IPS DF 6.9 (cell line): ENCODE data around the gene RENBP.
A peak's percentile ranks its signal among the peaks of the same experiment; 100 is the strongest.

Source experiments
- DNase-seq: peaks from one replicate; pipeline ENCODE4 v3.0.0-alpha.2; 2013; ENCODE audit warnings: low read depth, low spot score
- H3K27ac ChIP-seq: one replicate; pipeline ENCODE4 v1.5.1; 2013; ENCODE audit warnings: low read length, control low read depth
- H3K27me3 ChIP-seq: 2 replicates; pipeline ENCODE4 v1.6.1; 2013; ENCODE audit warnings: mild to moderate bottlenecking, low read length; ENCODE audit not compliant: control insufficient read depth, insufficient read depth
- H3K36me3 ChIP-seq: 2 replicates; pipeline ENCODE4 v1.6.1; 2013; ENCODE audit warnings: low read length; ENCODE audit not compliant: control insufficient read depth, insufficient read depth
- H3K4me1 ChIP-seq: 2 replicates; pipeline ENCODE4 v1.6.1; 2013; ENCODE audit warnings: low read length; ENCODE audit not compliant: control insufficient read depth, insufficient read depth
- H3K4me3 ChIP-seq: 2 replicates; pipeline ENCODE4 v1.5.1; 2013; ENCODE audit warnings: mild to moderate bottlenecking, low read length
- H3K9me3 ChIP-seq: 2 replicates; pipeline ENCODE4 v1.6.1; 2013; ENCODE audit warnings: low read length, inconsistent platforms; ENCODE audit not compliant: control insufficient read depth, insufficient read depth
- WGBS: extraction: QIAGEN DNeasy Blood & Tissue Kit; methylation state at CpG from one replicate; pipeline ENCODE4 v1.1.7; 2013; ENCODE audit warnings: mixed read lengths, missing lambda C conversion rate; ENCODE audit not compliant: insufficient read length, insufficient coverage; 5-methylcytosine and 5-hydroxymethylcytosine counted together

The RENBP gene

DNA sequence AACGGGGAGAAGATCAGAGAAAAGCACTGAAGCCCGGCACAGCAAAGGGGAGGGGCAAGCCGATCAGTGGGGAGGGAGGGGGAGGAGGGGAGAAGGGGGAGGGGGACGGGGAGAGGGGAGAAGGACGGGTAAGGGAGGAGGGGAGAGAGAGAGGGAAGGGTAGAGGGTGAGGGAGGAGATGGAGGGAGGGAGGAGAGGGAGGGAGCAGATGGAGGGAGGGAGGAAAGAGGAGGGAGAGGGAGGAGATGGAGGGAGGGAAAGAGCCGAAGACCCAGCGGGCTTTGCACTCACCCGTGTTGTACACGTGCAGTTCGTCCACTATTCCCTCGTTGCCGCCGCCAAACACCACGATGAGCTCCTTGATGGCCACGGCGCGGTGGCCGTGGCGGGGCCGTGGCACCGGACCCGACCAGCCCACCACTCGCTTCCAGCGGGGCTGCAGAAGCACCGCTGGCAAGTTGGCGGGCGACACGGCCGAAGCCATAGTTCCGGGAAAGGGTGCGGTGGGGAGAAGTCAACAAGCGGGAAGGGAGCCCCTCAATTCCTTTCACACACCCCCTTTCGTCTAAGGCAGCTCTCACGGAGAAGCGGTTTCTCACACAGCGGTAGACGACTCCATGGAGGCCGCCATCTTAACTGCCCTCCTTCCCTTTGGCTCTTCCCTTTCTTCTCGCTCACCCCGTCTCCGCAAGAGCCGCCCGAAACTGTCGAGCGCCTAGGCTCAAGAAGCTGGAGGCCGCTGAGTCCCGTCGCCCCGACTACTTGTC, 26.1 kb upstream of the RENBP start:
- Histone ChIP-seq H3K4me3 (peak overlapping the region; percentile 100), H3K36me3 (no peaks in the 10 kb centered on the region), H3K4me1 (peaks cover 8% of the 10 kb centered on the region), H3K27ac (no peak overlapping the region), H3K9me3 (no peaks in the 10 kb centered on the region), H3K27me3 (no peaks in the 10 kb centered on the region)
- no peak for DNase-seq
- WGBS, result no CpG with 5 or more reads among the region's 49 CpGs

DNA sequence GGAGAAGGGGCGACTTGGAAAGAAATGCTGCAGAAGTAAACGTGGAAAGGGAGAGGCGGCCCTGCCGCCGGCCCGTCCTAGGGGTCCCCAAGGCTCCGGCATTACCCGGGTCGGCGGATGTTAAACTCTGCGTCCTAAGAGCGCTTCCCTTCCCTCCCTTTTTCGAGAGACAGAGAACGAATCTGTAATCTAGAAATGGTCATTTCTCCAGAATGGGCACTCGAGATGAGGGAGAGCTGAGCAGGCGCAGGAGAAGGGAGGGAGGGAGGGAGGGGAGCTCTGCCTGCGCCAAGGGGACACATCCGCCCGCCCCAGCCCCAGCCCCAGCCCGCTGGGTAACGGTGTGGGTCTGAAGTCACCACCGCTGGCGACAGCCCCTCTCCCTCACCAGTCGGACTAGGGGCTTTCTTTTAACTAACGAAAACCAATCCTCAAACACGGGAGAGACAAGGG, 25.5 kb upstream of the RENBP start:
- no CpG with 5 or more reads among the region's 26 CpGs for WGBS
- no peak for DNase-seq
- no peaks in the 10 kb centered on the region for H3K36me3 ChIP-seq
- no peaks in the 10 kb centered on the region for H3K9me3 ChIP-seq
- H3K27me3 ChIP-seq, result no peaks in the 10 kb centered on the region
- H3K27ac ChIP-seq, result no peak overlapping the region
- H3K4me3 ChIP-seq, result peak overlapping the region; percentile 100
- H3K4me1 ChIP-seq, result peaks cover 8% of the 10 kb centered on the region

DNA sequence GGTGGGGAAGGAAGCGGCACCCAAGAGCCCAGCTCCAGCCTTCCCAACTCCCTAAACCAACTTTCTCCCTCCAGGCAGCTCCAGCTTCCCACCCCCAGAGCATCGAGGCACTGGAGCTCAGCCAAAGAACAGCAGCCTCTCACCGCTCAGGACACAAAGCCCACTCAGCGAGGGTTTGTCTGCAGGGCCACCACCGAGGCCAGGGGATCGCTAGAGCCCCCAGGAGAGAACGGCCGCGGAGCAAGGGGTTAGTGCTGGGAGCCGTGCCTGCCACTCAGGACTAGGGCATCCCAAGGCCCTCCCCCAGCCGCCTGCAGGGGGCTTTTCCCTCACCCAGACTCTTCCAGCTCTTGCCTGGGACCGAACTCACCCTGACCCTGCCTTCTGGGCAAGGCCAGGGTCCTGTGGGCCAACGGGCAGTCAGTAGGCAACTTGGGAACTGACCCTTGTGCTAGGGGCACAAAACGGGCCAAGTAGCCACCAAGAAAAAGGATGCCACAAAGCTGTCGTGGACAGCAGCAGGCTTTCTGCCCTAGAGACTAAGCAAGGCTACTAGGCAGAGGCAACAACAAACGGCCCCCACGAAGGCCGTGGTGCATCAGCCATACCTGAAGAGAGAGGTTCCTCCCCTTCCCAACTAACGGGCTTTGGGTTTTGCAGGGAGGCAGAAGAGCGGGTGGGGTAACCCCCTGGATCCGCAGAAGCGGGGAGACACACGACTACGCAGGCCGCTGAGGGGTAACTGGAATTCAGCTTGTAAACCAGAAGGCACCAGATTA, 24.9 kb upstream of the RENBP start:
- H3K4me1 ChIP-seq, result peaks cover 8% of the 10 kb centered on the region
- 0 out of 2 replicates have a peak, but pooled peaks cover under 1% of the 10 kb centered on the region for H3K36me3 ChIP-seq
- WGBS, result no CpG with 5 or more reads among the region's 25 CpGs
- H3K9me3 ChIP-seq, result no peaks in the 10 kb centered on the region
- peak overlapping the region; percentile 100 for H3K4me3 ChIP-seq
- H3K27ac ChIP-seq, result no peak overlapping the region
- no peak for DNase-seq
- no peaks in the 10 kb centered on the region for H3K27me3 ChIP-seq

DNA sequence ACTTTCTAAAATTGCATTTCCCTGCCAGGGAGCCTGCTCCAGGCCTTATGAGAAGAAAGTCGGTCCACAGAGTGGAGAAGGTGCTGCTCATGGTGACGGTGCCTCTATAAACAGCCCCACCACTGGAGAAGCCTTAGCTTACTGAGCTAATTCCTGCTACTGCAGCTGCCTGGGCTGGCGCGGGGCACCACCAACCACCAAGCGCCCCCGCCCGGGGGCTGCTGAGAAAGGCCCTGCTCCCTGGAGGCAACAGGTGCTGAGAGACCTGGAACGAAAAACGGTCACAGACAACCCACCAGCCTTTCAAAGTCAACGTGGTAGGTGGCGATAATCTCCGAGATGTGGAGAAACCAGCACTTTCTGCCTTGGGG, 24.3 kb upstream of the RENBP start:
- H3K36me3 ChIP-seq, result peaks cover 4% of the 10 kb centered on the region; the same call in 1 of the 2 replicates
- DNase-seq, result no peak
- H3K27ac ChIP-seq, result no peak overlapping the region
- peak overlapping the region; percentile 100; the same call in 1 of the 2 replicates for H3K4me3 ChIP-seq
- H3K4me1 ChIP-seq, result peaks cover 8% of the 10 kb centered on the region
- no peaks in the 10 kb centered on the region for H3K27me3 ChIP-seq
- WGBS, result no CpG with 5 or more reads among the region's 12 CpGs
- H3K9me3 ChIP-seq, result no peaks in the 10 kb centered on the region

DNA sequence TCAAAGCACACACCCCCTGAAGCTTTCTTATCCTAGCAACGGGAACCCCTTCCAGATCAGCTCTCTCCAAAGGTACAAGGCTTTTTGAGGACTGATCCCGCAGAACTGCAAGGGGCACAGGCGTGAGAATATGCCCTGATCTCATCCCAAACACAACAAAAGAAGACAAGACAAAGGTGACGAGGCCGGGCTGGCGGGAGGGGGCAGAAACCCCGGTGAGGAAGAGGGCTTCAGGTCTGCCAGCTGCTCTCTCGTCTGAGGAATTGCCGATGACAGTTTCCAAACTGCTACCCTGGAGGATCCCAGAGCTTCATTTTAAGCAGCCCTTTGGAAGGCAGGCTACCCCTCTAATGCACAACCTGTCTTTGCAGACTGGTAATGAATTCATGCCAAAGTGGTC, 23.8 kb upstream of the RENBP start:
- Histone ChIP-seq H3K27me3 (no peaks in the 10 kb centered on the region), H3K9me3 (no peaks in the 10 kb centered on the region), H3K4me3 (no peak overlapping the region; the same call in 1 of the 2 replicates), H3K27ac (no peak overlapping the region), H3K36me3 (peaks cover 5% of the 10 kb centered on the region; the same call in 1 of the 2 replicates), H3K4me1 (peaks cover 8% of the 10 kb centered on the region)
- no CpG with 5 or more reads among the region's 9 CpGs for WGBS
- DNase-seq, result no peak

DNA sequence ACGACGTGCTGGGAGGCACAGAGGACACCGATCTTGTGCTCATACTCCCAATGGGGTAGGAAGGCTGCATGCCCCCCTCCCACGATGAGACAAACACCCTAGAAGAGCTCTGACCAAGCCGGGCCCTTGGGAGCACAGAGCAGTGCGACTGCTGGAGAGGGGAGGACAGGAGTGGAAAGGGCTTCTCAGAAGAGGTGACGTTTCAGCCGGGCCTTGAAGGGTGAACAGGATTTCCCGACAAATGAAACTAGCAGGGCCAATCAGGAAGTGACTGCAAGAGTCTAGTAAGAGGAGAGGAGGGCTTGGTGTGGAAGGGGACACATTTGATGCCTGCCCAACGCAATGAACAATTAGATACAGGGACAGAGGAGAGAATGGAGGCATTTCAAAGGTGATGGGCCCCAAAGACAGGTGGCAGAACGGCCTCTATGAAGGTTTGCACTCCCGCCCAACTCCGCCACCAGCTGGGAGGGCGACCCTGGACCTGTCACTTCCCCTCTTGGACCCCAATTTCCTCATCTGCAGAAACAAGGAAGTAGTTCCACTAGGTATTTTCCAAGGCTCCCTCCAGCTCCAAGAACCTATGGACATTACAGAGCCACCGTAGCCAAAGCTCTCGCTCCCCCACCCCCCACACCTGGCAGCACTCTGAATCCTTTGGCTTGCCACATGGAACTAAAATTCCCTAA, 23.2 kb upstream of the RENBP start:
- Histone ChIP-seq H3K27ac (no peak overlapping the region), H3K36me3 (peaks cover 7% of the 10 kb centered on the region; the same call in 1 of the 2 replicates), H3K27me3 (no peaks in the 10 kb centered on the region), H3K9me3 (no peaks in the 10 kb centered on the region), H3K4me3 (no peak overlapping the region), H3K4me1 (peaks cover 8% of the 10 kb centered on the region)
- DNase-seq, result no peak
- WGBS, result no CpG with 5 or more reads among the region's 16 CpGs

DNA sequence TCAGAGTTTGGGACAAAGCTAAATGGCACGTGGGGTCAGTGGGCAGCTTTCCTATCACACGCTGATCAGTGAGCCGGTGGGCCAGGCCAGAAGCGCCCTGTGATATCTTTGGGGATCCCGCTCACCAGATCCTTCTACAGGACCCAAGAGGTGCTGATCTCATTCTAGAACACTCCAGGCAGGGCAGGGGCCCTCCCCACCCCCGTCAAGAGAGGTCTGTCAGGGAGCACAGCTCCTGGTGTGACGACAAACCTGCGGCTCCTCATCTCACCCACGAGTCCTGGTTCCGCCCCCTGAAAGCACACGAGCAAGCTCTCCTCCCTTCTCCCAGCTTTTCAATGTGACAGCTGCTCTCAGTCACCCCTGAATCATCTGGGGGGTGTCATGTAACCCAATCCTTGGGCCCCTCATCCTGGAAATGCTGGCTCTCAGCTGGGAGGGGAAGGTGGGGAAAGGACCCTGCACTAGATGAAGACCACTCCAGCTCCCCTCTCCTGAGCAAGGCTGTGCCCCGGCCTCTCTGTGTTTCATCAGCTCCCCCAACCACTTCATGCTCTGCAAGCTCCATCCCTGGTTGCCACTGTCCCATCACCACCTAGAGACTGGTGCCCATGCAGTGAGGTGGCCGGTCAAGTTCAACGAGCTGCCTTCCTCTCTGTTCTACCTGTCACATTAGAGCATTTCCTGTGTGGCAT, 22.5 kb upstream of the RENBP start:
- H3K27me3 ChIP-seq, result no peaks in the 10 kb centered on the region
- peaks cover 7% of the 10 kb centered on the region; the same call in 1 of the 2 replicates for H3K36me3 ChIP-seq
- no CpG with 5 or more reads among the region's 14 CpGs for WGBS
- H3K4me1 ChIP-seq, result peaks cover 8% of the 10 kb centered on the region
- no peak overlapping the region for H3K4me3 ChIP-seq
- no peak overlapping the region for H3K27ac ChIP-seq
- H3K9me3 ChIP-seq, result no peaks in the 10 kb centered on the region
- no peak for DNase-seq

DNA sequence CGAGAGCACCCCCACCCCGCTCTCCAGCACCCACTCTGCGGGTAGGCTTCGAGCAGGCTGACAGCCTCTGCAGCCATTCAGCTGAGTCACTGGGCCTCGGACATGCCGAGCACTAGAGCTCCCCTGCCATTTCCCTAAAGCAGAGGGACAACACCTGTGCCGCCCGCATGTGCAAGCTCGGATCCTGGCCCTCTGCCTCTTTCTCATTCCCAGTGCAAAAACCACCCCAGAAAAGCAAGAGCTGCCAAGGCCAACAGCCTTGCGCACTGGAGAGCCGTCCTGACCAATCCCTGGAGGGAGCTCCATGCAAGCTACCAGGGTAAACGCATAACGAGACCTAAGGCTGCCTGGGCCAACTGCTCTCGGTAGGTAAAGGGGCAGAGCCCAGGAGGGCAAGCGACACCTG, 21.8 kb upstream of the RENBP start:
- H3K9me3 ChIP-seq, result no peaks in the 10 kb centered on the region
- no peak overlapping the region for H3K4me3 ChIP-seq
- H3K36me3 ChIP-seq, result peaks cover 11% of the 10 kb centered on the region; the same call in 1 of the 2 replicates
- H3K4me1 ChIP-seq, result peaks cover 8% of the 10 kb centered on the region
- H3K27ac ChIP-seq, result no peak overlapping the region
- no peaks in the 10 kb centered on the region for H3K27me3 ChIP-seq
- no peak for DNase-seq
- WGBS, result no CpG with 5 or more reads among the region's 15 CpGs

DNA sequence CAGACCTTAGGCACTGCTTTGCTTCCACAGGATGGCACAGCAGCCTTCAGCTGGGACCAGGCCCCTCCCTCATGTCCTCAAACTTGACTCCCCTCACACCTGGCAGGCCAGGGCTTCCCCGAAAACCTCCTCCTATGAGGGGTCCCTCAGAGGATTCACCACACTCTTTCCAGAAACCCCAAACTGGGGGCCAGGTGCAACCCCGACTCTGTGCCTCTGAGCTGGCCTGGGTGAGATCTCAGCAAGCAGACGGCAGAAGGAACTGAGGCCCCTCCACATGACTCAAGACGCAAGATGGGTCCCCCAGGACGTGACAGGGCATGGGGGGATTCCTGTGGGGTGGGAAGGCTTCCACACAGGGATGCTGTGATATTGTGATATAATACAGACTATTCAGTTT, 21.0 kb upstream of the RENBP start:
- Histone ChIP-seq H3K4me1 (peaks cover 8% of the 10 kb centered on the region), H3K36me3 (peaks cover 15% of the 10 kb centered on the region), H3K27me3 (no peaks in the 10 kb centered on the region), H3K27ac (no peak overlapping the region), H3K9me3 (no peaks in the 10 kb centered on the region), H3K4me3 (no peak overlapping the region)
- no CpG with 5 or more reads among the region's 5 CpGs for WGBS
- no peak for DNase-seq

DNA sequence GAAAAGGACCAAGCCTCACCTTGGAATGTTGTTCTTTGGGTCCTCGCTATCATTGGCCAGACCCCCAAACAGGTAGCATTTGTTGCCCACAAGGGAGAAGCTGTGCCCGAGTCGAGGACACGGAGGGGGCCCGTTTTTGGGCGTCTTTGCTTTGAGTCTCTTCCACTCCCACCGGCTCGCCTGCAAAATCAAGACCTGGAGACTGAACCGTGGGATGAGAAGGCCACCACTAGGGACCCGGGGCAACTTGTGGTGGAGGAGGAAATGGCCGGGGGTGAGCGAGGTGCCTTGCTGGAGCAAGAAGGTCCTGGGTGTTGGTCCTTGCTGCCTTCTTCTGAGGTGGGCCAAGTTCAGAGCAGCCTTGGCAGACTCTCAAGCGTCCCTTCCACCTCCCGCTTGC, 19.7 kb upstream of the RENBP start:
- Histone ChIP-seq H3K36me3 (peaks cover 24% of the 10 kb centered on the region), H3K4me1 (peaks cover 7% of the 10 kb centered on the region), H3K9me3 (no peaks in the 10 kb centered on the region), H3K4me3 (no peak overlapping the region), H3K27ac (no peak overlapping the region), H3K27me3 (no peaks in the 10 kb centered on the region)
- no peak for DNase-seq
- no CpG with 5 or more reads among the region's 14 CpGs for WGBS
